IPS-11a (cell line): ENCODE results near the gene RNPEP.
"Not testable (repeated sequence)": the region's sequence is repeated elsewhere in the genome, so short reads cannot be mapped to it uniquely, and the experiment has no call there.

ENCODE experiments used
- H3K4me3 ChIP-seq: one replicate; pipeline ENCODE4 v1.5.1; 2013; ENCODE audit warnings: low read depth, low read length, control low read depth

RNPEP gene

GRCh38 chr1:201955729-201956143 lies 26.7 kb upstream of the RNPEP start:
- H3K4me3 ChIP-seq, result peak overlapping the region; percentile 100

- H3K4me3 ChIP-seq, result no peak overlapping the region
Measured at GRCh38 chr1:201958348-201958747, 24.1 kb upstream of the RNPEP start.

DNA sequence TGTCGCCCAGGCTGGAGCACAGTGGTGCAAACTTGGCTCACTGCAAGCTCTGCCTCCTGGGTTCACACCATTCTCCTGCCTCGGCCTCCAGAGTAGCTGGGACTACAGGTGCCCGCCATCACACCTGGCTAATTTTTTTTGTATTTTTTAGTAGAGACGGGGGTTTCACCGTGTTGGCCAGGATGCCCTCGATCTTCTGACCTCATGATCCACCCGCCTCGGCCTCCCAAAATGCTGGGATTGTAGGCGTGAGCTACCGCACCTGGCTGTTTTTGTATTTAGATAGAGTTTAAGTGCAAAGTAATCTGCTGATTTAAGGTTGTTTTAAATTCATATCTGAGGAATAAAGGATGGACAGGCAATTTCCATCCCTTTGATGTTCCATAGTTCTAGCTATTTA lies 20.1 kb upstream of the RNPEP start:
- not testable (repeated sequence) for H3K4me3 ChIP-seq

DNA sequence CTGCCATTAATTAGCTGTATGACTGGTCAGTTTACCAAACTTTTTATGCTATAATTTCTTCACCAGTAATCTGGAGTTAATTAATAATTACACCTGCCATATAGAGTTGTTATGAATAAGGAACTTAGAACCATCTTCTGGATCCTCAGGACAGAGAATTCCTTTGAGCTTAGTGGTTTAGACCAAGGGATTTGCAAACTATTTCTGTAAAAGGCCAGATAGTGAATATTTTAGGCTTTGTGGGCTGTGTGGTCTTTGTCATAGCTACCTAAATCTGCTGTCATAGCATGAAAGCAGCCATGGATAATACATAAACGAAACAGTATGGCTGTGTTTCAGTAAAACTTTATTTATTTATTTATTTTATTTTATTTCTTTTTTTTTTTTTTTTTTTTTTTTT lies 18.2 kb upstream of the RNPEP start:
- no peak overlapping the region for H3K4me3 ChIP-seq

- no peak overlapping the region for H3K4me3 ChIP-seq
Measured at GRCh38 chr1:201966171-201966570, 16.3 kb upstream of the RNPEP start.

GRCh38 chr1:201968202-201968925 lies 14.1 kb upstream of the RNPEP start:
- H3K4me3 ChIP-seq, result no peak overlapping the region

DNA sequence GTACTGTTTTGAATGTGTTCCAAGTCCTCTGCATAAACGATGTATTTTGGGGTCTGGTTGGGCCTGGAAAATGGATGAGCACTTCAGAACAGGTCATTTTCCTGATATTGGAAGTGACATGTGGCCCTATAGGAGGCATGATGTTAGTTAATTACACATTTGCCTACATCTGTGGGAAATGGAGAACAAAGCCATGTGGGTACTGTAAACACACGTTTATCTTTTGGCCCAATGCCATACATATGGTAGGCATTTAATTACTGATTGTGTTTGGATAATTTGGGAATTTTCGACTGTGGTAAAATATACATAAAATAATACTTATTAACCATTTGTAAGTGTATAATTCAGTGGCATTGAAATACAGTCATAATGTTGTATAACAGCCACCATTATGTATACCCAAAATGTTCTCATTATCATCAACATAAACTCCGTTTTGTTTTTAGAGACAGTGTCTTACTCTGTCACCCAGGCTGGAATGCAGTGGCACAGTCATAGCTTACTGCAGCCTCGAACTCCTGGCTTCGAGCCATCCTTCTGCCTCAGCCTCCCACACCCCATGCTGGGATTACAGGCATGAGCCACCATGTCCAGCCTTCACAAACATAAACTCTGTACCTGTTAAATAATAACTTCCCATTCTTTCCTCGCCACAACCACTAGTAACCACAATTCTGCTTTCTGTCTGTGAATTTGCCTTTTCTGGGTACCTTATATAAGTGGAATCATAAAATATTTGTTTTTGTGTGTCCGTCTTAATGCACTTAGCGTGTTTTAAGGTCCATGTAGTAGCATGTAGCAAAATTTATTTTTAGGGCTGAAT lies 11.9 kb upstream of the RNPEP start:
- no peak overlapping the region for H3K4me3 ChIP-seq

- peak overlapping the region; percentile 85 for H3K4me3 ChIP-seq
Measured at GRCh38 chr1:201982082-201982622, 296 bp upstream of the RNPEP start.

- peak overlapping the region; percentile 85 for H3K4me3 ChIP-seq
Measured at GRCh38 chr1:201983380-201983805, 945 bp downstream of the RNPEP start.

DNA sequence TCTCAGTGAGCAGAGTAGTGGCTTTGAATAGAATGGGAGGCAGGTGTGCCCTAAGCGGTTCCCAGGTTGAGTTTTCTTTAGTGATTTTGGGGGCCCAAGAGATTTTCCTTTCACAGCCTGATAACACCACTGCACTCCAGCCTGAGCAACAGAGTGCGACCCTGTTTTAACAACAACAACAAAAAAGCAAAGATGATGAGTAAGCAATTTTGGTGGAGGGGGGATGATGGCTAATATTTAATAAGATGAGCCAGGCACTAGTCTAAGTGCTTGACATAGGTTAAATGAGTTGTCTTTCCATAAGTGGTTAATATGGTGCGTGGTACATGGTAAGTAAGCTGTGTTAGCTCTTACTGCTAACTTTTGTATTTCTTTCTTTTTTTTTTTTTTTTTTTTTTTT lies 2.0 kb downstream of the RNPEP start:
- H3K4me3 ChIP-seq, result no peak overlapping the region

- no peak overlapping the region for H3K4me3 ChIP-seq
Measured at GRCh38 chr1:201985355-201985754, 2.9 kb downstream of the RNPEP start.

DNA sequence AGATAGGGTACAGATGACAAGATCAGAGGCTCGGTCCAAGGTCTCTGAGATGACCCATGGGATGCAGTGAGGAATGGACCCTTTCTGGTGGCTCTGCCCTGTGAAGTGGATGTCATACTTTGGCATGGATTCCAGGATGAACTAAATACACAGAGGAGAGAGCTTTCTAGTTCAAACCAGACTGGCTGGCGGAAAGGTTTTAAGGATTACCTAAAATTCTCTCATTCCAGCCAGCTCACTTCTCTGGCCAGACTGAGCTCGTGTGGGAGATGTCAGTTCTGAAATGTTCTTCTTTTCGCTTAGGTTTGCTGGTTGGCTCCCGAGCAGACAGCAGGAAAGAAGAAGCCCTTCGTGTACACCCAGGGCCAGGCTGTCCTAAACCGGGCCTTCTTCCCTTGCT lies 6.2 kb downstream of the RNPEP start:
- H3K4me3 ChIP-seq, result no peak overlapping the region

- no peak overlapping the region for H3K4me3 ChIP-seq
Measured at GRCh38 chr1:201989354-201990128, 7.1 kb downstream of the RNPEP start.

DNA sequence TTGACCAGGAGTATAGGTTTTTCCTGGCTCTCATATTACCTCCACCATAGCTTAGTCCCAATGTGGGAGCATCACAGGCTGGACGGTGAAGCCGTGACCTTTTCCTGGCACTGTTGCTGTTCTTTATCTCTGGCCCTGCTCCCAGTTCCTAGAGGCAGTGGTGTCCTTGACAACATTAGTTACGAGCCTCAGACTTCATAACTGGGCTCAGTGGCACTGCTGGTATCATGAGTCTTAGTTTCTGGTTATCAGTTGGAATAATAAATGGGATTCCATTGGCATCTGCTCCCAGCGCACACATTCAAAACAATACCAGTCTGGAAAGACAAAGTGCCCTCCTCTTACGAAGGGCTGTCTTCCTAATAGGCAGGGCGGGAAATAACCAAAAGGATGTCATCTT lies 8.0 kb downstream of the RNPEP start:
- no peak overlapping the region for H3K4me3 ChIP-seq

DNA sequence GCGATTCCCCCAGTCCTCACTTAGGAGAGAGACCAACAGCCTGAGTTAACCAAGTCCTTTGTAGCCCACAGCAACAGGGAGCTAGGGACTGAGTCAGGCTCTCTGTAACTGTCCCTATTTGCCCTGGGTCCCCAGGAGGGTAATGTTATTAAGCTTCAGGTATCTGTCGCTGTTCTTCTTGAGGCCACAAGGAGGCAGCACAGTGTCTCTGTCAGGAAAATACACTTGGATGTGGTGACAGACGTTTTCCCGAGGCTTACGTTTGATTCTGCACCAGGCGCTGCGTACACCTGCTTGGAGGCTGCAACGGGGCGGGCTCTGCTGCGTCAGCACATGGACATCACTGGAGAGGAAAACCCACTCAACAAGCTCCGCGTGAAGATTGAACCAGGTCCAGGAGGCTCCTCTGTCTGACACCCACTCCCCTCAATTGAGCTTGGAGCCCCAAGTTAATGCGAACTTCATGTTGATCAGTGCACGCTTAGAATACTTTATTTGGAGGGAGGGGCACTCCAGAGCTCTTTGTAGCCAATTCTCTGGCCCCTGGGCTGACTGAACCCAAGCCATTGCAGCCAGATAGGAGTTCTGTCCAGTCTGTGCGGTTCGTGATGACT lies 17.3 kb downstream of the RNPEP start:
- no peak overlapping the region for H3K4me3 ChIP-seq

DNA sequence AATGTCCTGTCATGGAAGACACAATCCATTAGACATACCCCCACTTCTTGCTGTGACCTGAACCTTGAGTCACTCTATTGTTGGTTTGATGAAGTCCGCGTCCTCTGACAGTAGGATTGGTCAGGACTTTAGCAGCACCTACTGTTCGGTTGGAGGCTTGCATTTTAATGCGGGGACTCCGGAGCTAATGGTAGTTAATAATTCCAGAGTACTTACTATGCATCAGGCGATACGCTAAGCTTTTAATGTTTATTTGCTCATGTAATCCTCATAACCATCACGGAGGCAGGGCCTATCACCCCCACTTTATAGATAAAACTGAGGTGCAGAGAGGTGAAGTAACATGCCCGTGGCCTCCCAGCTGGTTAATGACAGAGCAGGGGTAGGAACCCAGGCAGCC lies 20.1 kb downstream of the RNPEP start:
- no peak overlapping the region for H3K4me3 ChIP-seq

- H3K4me3 ChIP-seq, result no peak overlapping the region
Measured at GRCh38 chr1:202004711-202005110, 22.3 kb downstream of the RNPEP start.

DNA sequence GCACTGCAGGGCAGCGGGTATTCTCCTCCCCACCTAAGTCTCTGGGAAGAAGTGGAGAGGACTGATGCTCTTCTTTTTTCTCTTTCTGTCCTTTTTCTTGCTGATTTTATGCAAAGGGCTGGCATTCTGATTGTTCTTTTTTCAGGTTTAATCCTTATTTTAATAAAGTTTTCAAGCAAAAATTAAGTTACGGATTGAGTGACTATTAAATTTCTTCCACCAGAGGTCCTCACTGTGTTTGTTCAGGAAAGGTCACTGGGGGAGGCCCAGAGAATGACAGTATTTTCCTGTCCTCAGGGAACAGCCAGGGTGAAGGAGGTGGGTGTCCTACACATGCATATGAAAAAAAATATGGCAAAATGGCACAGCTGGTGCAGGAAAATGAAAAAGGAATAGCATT lies 23.5 kb downstream of the RNPEP start:
- H3K4me3 ChIP-seq, result no peak overlapping the region

DNA sequence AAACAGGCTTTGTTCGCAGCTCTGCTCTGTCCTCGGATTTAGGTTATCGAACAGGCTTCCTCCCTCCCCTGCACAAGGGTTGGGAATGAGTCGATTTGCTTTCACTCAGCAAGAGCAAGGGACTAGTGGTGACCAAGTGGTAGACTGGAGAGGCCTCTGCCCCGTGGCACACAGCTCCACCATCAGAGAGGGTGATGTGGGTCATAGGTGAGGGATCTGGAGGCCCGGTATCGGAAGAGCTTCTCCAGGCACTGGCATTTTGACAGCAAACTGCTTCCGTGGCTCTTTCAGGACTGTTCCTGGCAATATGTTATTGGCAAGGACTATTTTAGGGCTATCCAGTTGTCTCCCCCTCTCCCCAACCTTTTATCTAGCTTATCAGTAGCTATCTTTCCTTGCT lies 24.9 kb downstream of the RNPEP start:
- H3K4me3 ChIP-seq, result no peak overlapping the region

DNA sequence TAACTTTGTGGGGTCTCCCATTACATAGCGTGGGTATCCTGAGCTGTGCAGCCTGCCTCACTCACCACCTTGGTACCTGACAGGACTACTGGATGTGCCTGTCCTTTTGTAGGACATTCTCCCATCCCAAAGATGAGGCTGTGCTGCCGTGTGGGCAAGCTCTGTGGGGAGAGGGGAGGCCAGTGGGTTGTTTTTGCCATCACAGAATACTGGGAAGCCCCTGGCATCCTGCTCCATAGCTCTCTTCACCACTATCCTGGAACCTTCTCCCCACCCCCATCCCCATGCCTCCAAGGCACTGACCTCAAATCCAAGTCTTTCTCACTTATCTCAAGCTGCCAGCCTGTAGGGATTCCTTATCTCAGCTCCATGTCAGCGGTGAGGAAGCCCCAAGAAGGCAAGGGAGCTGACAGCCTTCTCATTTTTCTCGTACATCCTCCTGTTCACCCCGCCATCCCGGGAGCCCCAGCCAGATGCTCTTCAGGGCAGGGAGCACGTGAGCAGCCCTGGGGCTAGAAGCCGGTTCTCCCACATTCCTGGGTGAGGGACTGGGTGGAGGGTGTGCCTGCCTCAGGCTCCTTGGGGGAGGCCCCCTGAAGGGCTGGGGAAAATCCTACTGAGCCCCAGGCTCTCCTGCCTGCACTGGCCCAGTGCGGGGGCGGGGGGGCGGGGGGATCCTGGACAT lies 25.5 kb downstream of the RNPEP start:
- peak overlapping the region; percentile 30 for H3K4me3 ChIP-seq
